ENCODE data around the gene SLC50A1.

SLC50A1 gene

DNA sequence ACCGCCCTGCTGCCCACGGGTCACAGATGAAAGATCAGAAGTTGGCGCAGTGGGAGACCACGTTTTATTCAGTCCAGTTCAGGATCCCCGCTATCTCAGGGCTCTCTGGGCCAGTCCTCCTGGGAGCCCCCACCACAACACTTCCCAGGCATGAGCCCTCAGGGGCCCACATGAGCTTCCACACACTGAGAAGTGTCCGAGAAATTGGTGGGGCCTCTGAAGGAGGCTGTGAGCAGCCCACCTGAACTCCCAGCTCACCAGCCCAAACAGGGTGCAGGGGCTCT lies 50.1 kb downstream of the SLC50A1 start:
- DNase-seq = no peak

DNA sequence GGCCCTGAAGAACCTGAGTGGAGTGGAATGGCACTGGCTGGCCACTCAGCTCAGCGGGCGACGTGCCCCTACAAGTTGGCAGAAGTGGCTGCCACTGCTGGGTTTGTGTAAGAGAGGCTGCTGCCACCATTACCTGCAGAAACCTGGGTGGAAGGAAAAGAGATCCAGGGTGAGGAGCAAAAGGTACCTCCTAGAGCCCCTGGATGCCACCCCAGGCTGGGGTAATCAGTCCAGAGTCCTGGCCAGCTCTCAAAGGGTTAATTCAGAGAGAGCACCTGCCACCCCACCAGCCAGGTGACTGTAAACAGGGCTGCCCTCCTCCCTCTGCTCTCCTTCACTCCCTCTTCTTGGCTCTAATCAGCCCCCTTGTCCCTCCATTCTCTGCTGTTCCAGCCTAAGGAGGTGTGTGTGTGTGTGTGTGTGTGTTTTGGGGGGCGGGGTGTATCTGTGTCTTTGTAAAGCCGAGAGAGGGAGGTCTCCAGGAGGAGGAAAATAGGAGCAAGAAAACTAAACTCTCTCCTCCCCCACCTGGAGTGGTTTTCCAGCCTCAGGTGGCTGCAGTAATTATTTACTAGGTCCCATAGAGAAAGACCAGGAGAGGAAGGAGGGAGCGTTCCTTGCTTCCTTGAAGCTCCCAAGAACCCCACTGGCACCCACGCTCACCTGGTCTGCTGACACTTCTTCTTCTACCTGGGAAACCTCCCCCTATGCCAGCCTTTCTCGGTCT lies 50.6 kb downstream of the SLC50A1 start:
- no peak for DNase-seq

DNA sequence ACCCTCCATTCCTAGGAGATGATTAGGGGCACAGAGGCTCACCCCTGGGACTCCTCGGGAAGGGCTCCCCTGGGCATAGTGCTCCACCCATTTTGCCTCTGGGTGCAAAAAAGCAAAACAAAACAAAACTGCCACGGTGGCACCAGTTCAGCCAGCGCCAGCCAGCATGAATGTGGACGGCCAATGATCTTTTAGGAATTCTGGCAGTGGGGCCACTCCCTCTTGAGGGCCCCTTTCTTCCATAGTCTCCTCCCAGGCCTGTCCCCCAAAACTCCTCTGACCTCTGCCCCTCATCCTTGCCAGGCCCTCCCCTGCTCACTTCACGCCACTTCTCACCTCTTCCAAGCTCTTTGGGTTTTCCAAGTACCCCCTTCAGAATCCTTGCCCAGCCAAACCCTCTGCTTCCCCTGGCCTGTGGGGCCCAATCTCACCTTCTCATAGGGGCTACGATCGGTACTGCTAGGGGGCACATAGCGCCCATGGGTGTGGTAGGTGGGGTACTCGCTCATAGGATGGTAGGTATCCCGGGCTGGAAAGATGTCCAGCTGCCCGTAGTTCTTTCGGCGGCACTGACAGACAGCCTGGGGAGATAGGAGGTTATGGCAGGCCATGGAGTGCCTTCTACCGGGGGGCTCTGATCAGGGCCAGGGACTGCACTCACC lies 51.3 kb downstream of the SLC50A1 start:
- DNase-seq = no peak

DNA sequence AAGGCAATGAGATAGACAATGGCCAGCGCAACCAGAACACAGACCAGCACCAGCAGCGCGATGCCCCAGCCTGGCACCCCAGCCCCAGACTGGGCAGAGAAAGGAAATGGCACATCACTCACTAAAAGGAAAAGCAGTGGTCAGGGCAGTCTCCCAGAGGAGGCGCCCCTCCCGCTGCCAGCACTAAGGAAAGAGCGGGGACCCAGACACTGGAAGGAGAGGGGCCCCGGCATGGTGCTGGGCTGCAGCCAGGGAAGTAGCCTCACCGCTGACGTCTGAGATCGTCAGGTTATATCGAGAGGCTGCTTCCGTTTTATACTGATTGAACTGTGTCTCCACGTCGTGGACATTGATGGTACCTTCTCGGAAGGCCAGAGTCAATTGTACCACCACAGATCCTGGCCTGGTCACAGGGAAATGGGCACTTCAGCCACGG lies 51.8 kb downstream of the SLC50A1 start:
- no peak for DNase-seq

DNA sequence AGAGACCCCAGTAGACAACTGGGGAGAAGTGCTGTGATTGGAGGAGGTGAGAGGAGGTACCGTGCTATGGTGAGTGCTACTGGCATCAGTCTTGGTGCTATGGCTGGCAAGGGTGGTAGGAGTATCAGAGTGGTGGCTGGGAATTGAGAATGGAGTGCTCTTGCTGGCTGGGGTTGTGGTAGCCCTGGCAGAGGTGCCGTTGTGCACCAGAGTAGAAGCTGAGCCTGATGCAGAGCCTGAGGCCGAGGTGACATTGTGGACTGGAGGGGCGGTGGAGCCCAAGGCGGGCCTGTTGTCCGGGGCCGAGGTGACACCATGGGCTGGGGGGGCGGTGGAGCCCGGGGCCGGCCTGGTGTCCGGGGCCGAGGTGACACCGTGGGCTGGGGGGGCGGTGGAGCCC lies 52.6 kb downstream of the SLC50A1 start:
- DNase-seq = no peak

Measured in stimulated activated CD4-positive, alpha-beta T cell treated with anti-CD3 and anti-CD28 coated beads, Interleukin-4, amount 100 ng/mL, for 1 hour (primary cell).